Astrocyte (in vitro differentiated cells and primary cell): ENCODE measurements around the gene APLNR. TPM values are rescaled to one million over a fixed set of nuclear protein-coding genes. Genes with fewer than 3 reads are reported as not detected.

Source experiments
- DNase-seq: peaks from one replicate; pipeline ENCODE4 v3.0.0-alpha.2; 2010; ENCODE audit warnings: low read depth
- FAIRE-seq: peaks from 2 replicates; lab custom pipeline; 2011; peaks lifted over from hg19 to GRCh38; lab: Jason Lieb, UNC
- H2AFZ ChIP-seq: 2 replicates; pipeline ENCODE4 v1.6.0; 2012; ENCODE audit warnings: low read depth, low read length, inconsistent platforms
- H3K27ac ChIP-seq: 2 replicates; pipeline ENCODE4 v1.5.1; 2011; ENCODE audit warnings: low read depth, low read length, inconsistent platforms
- H3K27me3 ChIP-seq: 2 replicates; pipeline ENCODE4 v1.6.0; 2011; ENCODE audit warnings: low read length, inconsistent platforms; ENCODE audit not compliant: insufficient read depth
- H3K36me3 ChIP-seq: 2 replicates; pipeline ENCODE4 v1.5.1; 2011; ENCODE audit warnings: low read length, inconsistent platforms; ENCODE audit not compliant: insufficient read depth
- H3K4me1 ChIP-seq: 2 replicates; pipeline ENCODE4 v1.5.1; 2011; ENCODE audit warnings: low read length, inconsistent platforms; ENCODE audit not compliant: insufficient read depth
- H3K4me2 ChIP-seq: 2 replicates; pipeline ENCODE4 v1.6.0; 2012; ENCODE audit warnings: low read length, inconsistent platforms
- H3K4me3 ChIP-seq: 2 replicates; pipeline ENCODE4 v1.5.1; 2011; ENCODE audit warnings: low read depth, mild to moderate bottlenecking, low read length, inconsistent platforms; ENCODE audit not compliant: insufficient read depth
- H3K79me2 ChIP-seq: 2 replicates; pipeline ENCODE4 v1.6.0; 2012; ENCODE audit warnings: mild to moderate bottlenecking, low read length, inconsistent platforms; ENCODE audit not compliant: insufficient read depth
- H3K9ac ChIP-seq: 2 replicates; pipeline ENCODE4 v1.6.0; 2012; ENCODE audit warnings: mild to moderate bottlenecking, low read length, inconsistent platforms
- H3K9me3 ChIP-seq: 2 replicates; pipeline ENCODE4 v1.5.1; 2012; ENCODE audit warnings: low read depth, mild to moderate bottlenecking, low read length, inconsistent platforms; ENCODE audit not compliant: insufficient read depth
- H4K20me1 ChIP-seq: 2 replicates; pipeline ENCODE4 v1.6.0; 2012; ENCODE audit warnings: low read length, inconsistent platforms; ENCODE audit not compliant: insufficient read depth
- H3K27ac Mint-ChIP-seq: one replicate; pipeline ENCODE4 v1.8.0; 2021; ENCODE audit warnings: mild to moderate bottlenecking, mixed read lengths; ENCODE audit not compliant: unreplicated experiment
- H3K27me3 Mint-ChIP-seq: one replicate; pipeline ENCODE4 v1.8.0; 2021; ENCODE audit warnings: low read depth, mixed read lengths; ENCODE audit not compliant: unreplicated experiment
- H3K36me3 Mint-ChIP-seq: one replicate; pipeline ENCODE4 v1.8.0; 2021; ENCODE audit warnings: low read depth, mixed read lengths; ENCODE audit not compliant: unreplicated experiment
- H3K4me1 Mint-ChIP-seq: one replicate; pipeline ENCODE4 v1.8.0; 2021; ENCODE audit warnings: low read depth, mixed read lengths; ENCODE audit not compliant: unreplicated experiment
- H3K4me3 Mint-ChIP-seq: one replicate; pipeline ENCODE4 v1.8.0; 2021; ENCODE audit warnings: mild to moderate bottlenecking, moderate library complexity, mixed read lengths; ENCODE audit not compliant: unreplicated experiment
- H3K9me3 Mint-ChIP-seq: one replicate; pipeline ENCODE4 v1.8.0; 2021; ENCODE audit warnings: mild to moderate bottlenecking, mixed read lengths; ENCODE audit not compliant: unreplicated experiment
- EZH2 ChIP-seq: IDR thresholded peaks from 2 replicates; pipeline ENCODE4 v1.6.1; 2012; ENCODE audit warnings: mild to moderate bottlenecking, low read length, inconsistent platforms; ENCODE audit not compliant: insufficient read depth
- total RNA-seq: library from RNA; stranded (reverse); gene quantifications from 2 replicates; pipeline ENCODE4 v1.2.1, GENCODE V29; 2021
- TF ChIP-seq, protein P1 (sequence below): IDR thresholded peaks from 2 replicates; pipeline ENCODE4 v1.5.1; 2011; ENCODE audit warnings: low read depth, mild to moderate bottlenecking, inconsistent platforms, low read length, moderate library complexity; ENCODE audit not compliant: insufficient read depth

Gene APLNR
- total RNA-seq, 1 donor from 2014 or later = not detected

- no peak for FAIRE-seq
- peaks cover 1% of the 10 kb centered on the region for H3K36me3 Mint-ChIP-seq
Observed at GRCh38 chr11:57202281-57202680, 34.8 kb downstream of the APLNR start.

GRCh38 chr11:57200917-57201316 lies 36.1 kb downstream of the APLNR start:
- H2AFZ ChIP-seq = no peak overlapping the region
- peaks cover 15% of the 10 kb centered on the region for H3K27me3 ChIP-seq
- H3K27me3 Mint-ChIP-seq = peaks cover 15% of the 10 kb centered on the region
- no peaks in the 10 kb centered on the region for H3K9me3 Mint-ChIP-seq
- H3K9ac ChIP-seq = no peak overlapping the region
- H3K27ac ChIP-seq = no peak overlapping the region
- no peak overlapping the region for H3K4me3 Mint-ChIP-seq
- H3K4me2 ChIP-seq = no peak overlapping the region
- no peaks in the 10 kb centered on the region for H3K4me1 ChIP-seq
- H3K36me3 Mint-ChIP-seq = no peaks in the 10 kb centered on the region
- H3K9me3 ChIP-seq = no peaks in the 10 kb centered on the region
- H3K36me3 ChIP-seq = no peaks in the 10 kb centered on the region
- DNase-seq (no peak), FAIRE-seq (no peak)
- H3K4me1 Mint-ChIP-seq = peaks cover 1% of the 10 kb centered on the region
- TF ChIP-seq EZH2 = no peak
- TF ChIP-seq, protein P1, sequence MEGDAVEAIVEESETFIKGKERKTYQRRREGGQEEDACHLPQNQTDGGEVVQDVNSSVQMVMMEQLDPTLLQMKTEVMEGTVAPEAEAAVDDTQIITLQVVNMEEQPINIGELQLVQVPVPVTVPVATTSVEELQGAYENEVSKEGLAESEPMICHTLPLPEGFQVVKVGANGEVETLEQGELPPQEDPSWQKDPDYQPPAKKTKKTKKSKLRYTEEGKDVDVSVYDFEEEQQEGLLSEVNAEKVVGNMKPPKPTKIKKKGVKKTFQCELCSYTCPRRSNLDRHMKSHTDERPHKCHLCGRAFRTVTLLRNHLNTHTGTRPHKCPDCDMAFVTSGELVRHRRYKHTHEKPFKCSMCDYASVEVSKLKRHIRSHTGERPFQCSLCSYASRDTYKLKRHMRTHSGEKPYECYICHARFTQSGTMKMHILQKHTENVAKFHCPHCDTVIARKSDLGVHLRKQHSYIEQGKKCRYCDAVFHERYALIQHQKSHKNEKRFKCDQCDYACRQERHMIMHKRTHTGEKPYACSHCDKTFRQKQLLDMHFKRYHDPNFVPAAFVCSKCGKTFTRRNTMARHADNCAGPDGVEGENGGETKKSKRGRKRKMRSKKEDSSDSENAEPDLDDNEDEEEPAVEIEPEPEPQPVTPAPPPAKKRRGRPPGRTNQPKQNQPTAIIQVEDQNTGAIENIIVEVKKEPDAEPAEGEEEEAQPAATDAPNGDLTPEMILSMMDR = no peak
- H3K4me3 ChIP-seq = no peak overlapping the region
- no peaks in the 10 kb centered on the region for H3K79me2 ChIP-seq
- no peak overlapping the region for H3K27ac Mint-ChIP-seq
- H4K20me1 ChIP-seq = no peaks in the 10 kb centered on the region

More at GRCh38 chr11:57202281-57202680, 34.8 kb downstream of the APLNR start:
- peaks cover 3% of the 10 kb centered on the region for H3K9me3 Mint-ChIP-seq
- no peak overlapping the region for H3K4me3 Mint-ChIP-seq
- peaks cover 15% of the 10 kb centered on the region for H3K27me3 ChIP-seq
- H3K9me3 ChIP-seq = no peaks in the 10 kb centered on the region
- H3K79me2 ChIP-seq = no peaks in the 10 kb centered on the region
- no peak overlapping the region for H3K4me2 ChIP-seq
- TF ChIP-seq, protein P1 = no peak
- no peak for TF ChIP-seq EZH2
- H3K27ac Mint-ChIP-seq = no peak overlapping the region
- no peak overlapping the region for H3K4me3 ChIP-seq
- H3K4me1 ChIP-seq = no peaks in the 10 kb centered on the region
- no peak for DNase-seq
- H3K27me3 Mint-ChIP-seq = peaks cover 23% of the 10 kb centered on the region
- peaks cover 1% of the 10 kb centered on the region for H3K4me1 Mint-ChIP-seq
- H3K36me3 ChIP-seq = no peaks in the 10 kb centered on the region
- H4K20me1 ChIP-seq = no peaks in the 10 kb centered on the region
- no peak overlapping the region for H3K9ac ChIP-seq
- H3K27ac ChIP-seq = no peak overlapping the region
- no peak overlapping the region for H2AFZ ChIP-seq

DNA sequence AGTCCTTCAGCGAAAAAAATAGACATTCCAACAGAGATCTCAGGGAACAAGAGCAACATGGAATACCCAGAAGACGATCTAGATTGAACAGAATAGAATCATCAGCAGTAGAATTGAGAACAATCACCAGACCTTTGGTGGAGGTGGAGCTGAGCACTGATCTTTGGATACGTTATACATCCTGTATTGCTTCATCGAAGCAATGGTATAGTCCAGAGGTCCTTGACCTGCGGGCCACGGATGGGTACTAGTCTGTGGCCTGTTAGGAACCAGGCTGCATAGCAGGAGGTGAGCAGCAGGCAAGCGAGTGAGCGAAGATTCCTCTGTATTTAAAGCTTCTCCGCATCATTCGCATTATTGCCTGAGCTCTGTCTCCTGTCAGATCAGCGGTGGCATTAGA lies 37.7 kb downstream of the APLNR start:
- H3K4me1 Mint-ChIP-seq = no peaks in the 10 kb centered on the region
- Histone ChIP-seq H3K4me1 (no peaks in the 10 kb centered on the region), H3K36me3 (no peaks in the 10 kb centered on the region), H3K4me3 (no peak overlapping the region), H3K9me3 (no peaks in the 10 kb centered on the region), H3K27me3 (peaks cover 15% of the 10 kb centered on the region), H3K79me2 (no peaks in the 10 kb centered on the region), H4K20me1 (no peaks in the 10 kb centered on the region), H2AFZ (no peak overlapping the region), H3K9ac (no peak overlapping the region), H3K27ac (no peak overlapping the region), H3K4me2 (no peak overlapping the region)
- H3K9me3 Mint-ChIP-seq = no peaks in the 10 kb centered on the region
- TF ChIP-seq, protein P1 = no peak
- TF ChIP-seq EZH2 = no peak
- H3K27me3 Mint-ChIP-seq = peaks cover 15% of the 10 kb centered on the region
- no peak overlapping the region for H3K27ac Mint-ChIP-seq
- H3K36me3 Mint-ChIP-seq = no peaks in the 10 kb centered on the region
- FAIRE-seq (no peak), DNase-seq (no peak)
- H3K4me3 Mint-ChIP-seq = no peak overlapping the region
